Upper lobe of left lung (tissue), 4 donors: ENCODE measurements around the gene ALDH3A1.

ENCODE experiments used
- CTCF ChIP-seq, 6 experiments: fragments of 450-650 bp in 4 of 6; fragments of 200-600 bp in 2 of 6; sonication (generic) in 2 of 6; IDR thresholded peaks; one replicate each; pipeline ENCODE4 v1.5.1; 2016 to 2019; ENCODE audit warnings: antibody characterized with exemption in 6 of 6
- POLR2A ChIP-seq, 4 donors: fragments of 450-650 bp; IDR thresholded peaks; one replicate each; pipeline ENCODE4 v1.5.1; 2016 to 2017; ENCODE audit warnings: antibody characterized with exemption in 4 of 4, mild to moderate bottlenecking in 2 of 4
- POLR2AphosphoS5 ChIP-seq, 2 donors: sonication (generic); formaldehyde crosslinking; IDR thresholded peaks; one replicate each; pipeline ENCODE4 v1.5.1; 2017; ENCODE audit warnings: antibody characterized with exemption in 2 of 2

GRCh38 chr17:19785854-19786253 is 37.8 kb upstream of the ALDH3A1 start:
- no peak for TF ChIP-seq POLR2AphosphoS5 (IDR thresholded peaks at IDR 0.05)
- no peak for TF ChIP-seq CTCF (IDR thresholded peaks at IDR 0.05)
- no peak for TF ChIP-seq POLR2A (IDR thresholded peaks at IDR 0.05)
